Common myeloid progenitor, CD34-positive (primary cell): ENCODE results near the gene RNASEH1.
"Not testable (repeated sequence)": the region's sequence is repeated elsewhere in the genome, so short reads cannot be mapped to it uniquely, and the experiment has no call there.

ENCODE experiments used
- CTCF ChIA-PET: fragments of 350-600 bp; sonication (Branson Sonifier 250); formaldehyde crosslinking; loops from one replicate; lab custom pipeline; 2021; ENCODE audit warnings: antibody characterized with exemption; lab: Charles Lee
- POLR2A ChIA-PET: fragments of 350-600 bp; sonication (Branson Sonifier 250); formaldehyde crosslinking; loops from one replicate; lab custom pipeline; 2021; ENCODE audit warnings: antibody characterized with exemption; lab: Charles Lee
- DNase-seq, 3 donors: peaks; one replicate each; pipeline versions ENCODE4 v3.0.0 to v3.0.0-alpha.2; 2013
- H3K27ac ChIP-seq, 2 experiments: 1 replicate in 1 of 2; 2 replicates in 1 of 2; pipeline ENCODE4 v1.7.0; 2013; ENCODE audit warnings: inconsistent platforms in 2 of 2, low read length in 2 of 2, mild to moderate bottlenecking in 2 of 2, low read depth in 1 of 2, moderate library complexity in 1 of 2; ENCODE audit not compliant: severe bottlenecking in 2 of 2, insufficient read depth in 1 of 2, poor library complexity in 1 of 2
- H3K27me3 ChIP-seq, 5 experiments: replicated peaks in 2 of 5; 1 replicate in 3 of 5; 2 replicates in 2 of 5; pipeline versions ENCODE4 v1.6.1 to v1.7.0; 2013; ENCODE audit warnings: low read length in 4 of 5, mild to moderate bottlenecking in 2 of 5, moderate library complexity in 2 of 5, inconsistent platforms in 1 of 5; ENCODE audit not compliant: insufficient read depth in 5 of 5, control insufficient read depth in 4 of 5
- H3K36me3 ChIP-seq, 4 experiments: 1 replicate in 2 of 4; 2 replicates in 2 of 4; pipeline versions ENCODE4 v1.6.1 to v1.7.0; 2013; ENCODE audit warnings: low read length in 3 of 4, control low read depth in 1 of 4, mild to moderate bottlenecking in 1 of 4; ENCODE audit not compliant: control insufficient read depth in 4 of 4, insufficient read depth in 4 of 4
- H3K4me1 ChIP-seq, 4 experiments: 1 replicate in 3 of 4; 2 replicates in 1 of 4; pipeline versions ENCODE4 v1.6.1 to v1.7.1; 2013; ENCODE audit warnings: low read length in 3 of 4, mild to moderate bottlenecking in 3 of 4, control low read depth in 1 of 4, inconsistent platforms in 1 of 4, moderate library complexity in 1 of 4; ENCODE audit not compliant: control insufficient read depth in 4 of 4, insufficient read depth in 4 of 4; ENCODE audit errors: control extremely low read depth in 1 of 4
- H3K4me3 ChIP-seq, 7 experiments: 1 replicate in 4 of 7; 2 replicates in 3 of 7; pipeline versions ENCODE4 v1.5.1 to v1.7.0; 2013; ENCODE audit warnings: mild to moderate bottlenecking in 7 of 7, low read length in 6 of 7, moderate library complexity in 6 of 7, inconsistent platforms in 2 of 7, low read depth in 2 of 7, control low read depth in 1 of 7; ENCODE audit not compliant: insufficient read depth in 4 of 7, control insufficient read depth in 1 of 7; ENCODE audit errors: extremely low read depth in 1 of 7
- H3K9me3 ChIP-seq, 5 experiments: 1 replicate in 4 of 5; 2 replicates in 1 of 5; pipeline versions ENCODE4 v1.6.1 to v1.7.1; 2013; ENCODE audit warnings: low read length in 4 of 5, mild to moderate bottlenecking in 2 of 5, inconsistent platforms in 1 of 5, low read depth in 1 of 5, moderate library complexity in 1 of 5; ENCODE audit not compliant: control insufficient read depth in 4 of 5, insufficient read depth in 2 of 5; ENCODE audit errors: control extremely low read depth in 1 of 5
- WGBS: methylation state at CpG from one replicate; pipeline ENCODE4 v1.1.5; 2013; ENCODE audit not compliant: insufficient coverage; 5-methylcytosine and 5-hydroxymethylcytosine counted together

The RNASEH1 gene

GRCh38 chr2:3572620-3573019 lies 14.5 kb upstream of the RNASEH1 start:
- ChIA-PET CTCF (interaction anchor here (0.6 to 1.1 kb wide), 3 partner anchors 14 to 63 kb away, joined by 3 to 4 read pairs (median 3); partner anchors contain the start of gene RNASEH1), POLR2A (no interaction called here)
- Histone ChIP-seq H3K27ac (no peak overlapping the region), H3K4me1 (peaks cover 0 to 22% (median 16%) of the 10 kb centered on the region in 4 experiments), H3K36me3 (peaks cover 0 to 16% (median 5%) of the 10 kb centered on the region in 4 experiments), H3K27me3 (no peaks in the 10 kb centered on the region), H3K9me3 (no peaks in the 10 kb centered on the region), H3K4me3 (no peak overlapping the region)
- no peak for DNase-seq
- 100% methylated on average over 1 of the region's 2 CpGs for WGBS

DNA sequence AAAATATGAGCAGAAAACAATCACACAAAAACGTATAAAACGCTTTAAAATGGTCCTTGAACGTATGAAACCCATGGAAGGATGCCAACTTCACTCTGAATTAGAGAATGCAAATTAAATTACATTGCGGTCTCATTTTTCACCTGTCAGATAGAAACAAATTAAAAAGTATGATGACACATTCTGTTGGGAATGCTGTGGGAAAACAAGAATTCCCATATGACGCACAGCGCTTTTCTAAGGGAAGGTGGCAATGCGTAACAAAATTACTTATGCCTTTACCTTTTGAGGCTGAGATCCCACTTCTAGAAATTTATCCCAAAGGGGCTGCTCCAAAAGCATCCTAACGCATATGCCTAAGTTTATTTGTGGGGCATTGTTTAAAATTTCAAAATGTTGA lies 13.2 kb upstream of the RNASEH1 start:
- H3K4me3 ChIP-seq = no peak overlapping the region
- H3K27me3 ChIP-seq = no peaks in the 10 kb centered on the region
- H3K9me3 ChIP-seq = no peaks in the 10 kb centered on the region
- no peak for DNase-seq
- peaks cover 0 to 11% (median 6%) of the 10 kb centered on the region in 4 experiments for H3K4me1 ChIP-seq
- no peak overlapping the region for H3K27ac ChIP-seq
- H3K36me3 ChIP-seq = peaks cover 0 to 4% (median 0%) of the 10 kb centered on the region in 4 experiments
- CTCF ChIA-PET = no interaction called here
- WGBS = 93% methylated on average over 7 of the region's 8 CpGs
- POLR2A ChIA-PET = no interaction called here

DNA sequence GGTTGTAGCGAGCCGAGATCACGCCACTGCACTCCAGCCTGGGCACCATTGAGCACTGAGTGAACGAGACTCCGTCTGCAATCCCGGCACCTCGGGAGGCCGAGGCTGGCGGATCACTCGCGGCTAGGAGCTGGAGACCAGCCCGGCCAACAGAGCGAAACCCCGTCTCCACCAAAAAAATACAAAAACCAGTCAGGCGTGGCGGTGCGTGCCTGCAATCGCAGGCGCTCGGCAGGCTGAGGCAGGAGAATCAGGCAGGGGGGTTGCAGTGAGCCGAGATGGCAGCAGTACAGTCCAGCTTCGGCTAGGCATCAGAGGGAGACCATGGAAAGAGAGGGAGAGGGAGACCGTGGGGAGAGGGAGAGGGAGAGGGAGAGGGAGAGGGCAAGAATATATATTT lies 11.5 kb upstream of the RNASEH1 start:
- H3K9me3 ChIP-seq, H3K36me3 ChIP-seq, H3K4me3 ChIP-seq, H3K4me1 ChIP-seq, CTCF ChIA-PET, DNase-seq, POLR2A ChIA-PET, H3K27ac ChIP-seq, H3K27me3 ChIP-seq: not testable (repeated sequence)
- WGBS = 100% methylated on average over 7 of the region's 23 CpGs

DNA sequence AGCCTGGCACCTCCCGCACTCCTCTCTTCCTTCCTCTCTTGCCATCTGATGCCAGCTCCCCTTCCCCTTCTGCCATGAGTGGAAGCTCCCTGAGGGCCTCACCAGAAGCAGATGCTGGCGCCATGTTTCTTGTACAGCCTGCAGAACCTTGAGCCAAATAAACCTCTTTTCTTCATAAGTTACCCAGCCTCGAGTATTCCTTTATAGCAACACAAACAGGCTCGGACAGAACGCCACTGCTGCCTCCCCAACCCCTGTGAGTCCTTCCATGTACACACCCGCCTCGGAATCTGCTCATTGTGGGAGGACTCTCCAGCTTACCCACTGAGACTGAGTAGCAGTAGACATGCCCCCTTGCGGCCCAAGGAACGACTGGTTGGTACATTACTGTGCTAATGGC lies 8.7 kb upstream of the RNASEH1 start:
- H3K4me3 ChIP-seq = no peak overlapping the region
- CTCF ChIA-PET = no interaction called here
- no peak for DNase-seq
- H3K27ac ChIP-seq = no peak overlapping the region
- no peaks in the 10 kb centered on the region for H3K4me1 ChIP-seq
- H3K27me3 ChIP-seq = no peaks in the 10 kb centered on the region
- POLR2A ChIA-PET = no interaction called here
- peaks cover 0 to 6% (median 0%) of the 10 kb centered on the region in 4 experiments for H3K36me3 ChIP-seq
- no peaks in the 10 kb centered on the region for H3K9me3 ChIP-seq
- 96% methylated on average over 8 of the region's 9 CpGs for WGBS

GRCh38 chr2:3565117-3565516 lies 7.0 kb upstream of the RNASEH1 start:
- Histone ChIP-seq H3K4me1 (no peaks in the 10 kb centered on the region), H3K27me3 (no peaks in the 10 kb centered on the region), H3K4me3 (no peak overlapping the region), H3K27ac (no peak overlapping the region), H3K36me3 (peaks cover 0 to 6% (median 0%) of the 10 kb centered on the region in 4 experiments), H3K9me3 (no peaks in the 10 kb centered on the region)
- ChIA-PET CTCF (interaction anchor here (0.6 to 1.1 kb wide), 2 partner anchors 14 to 83 kb away, joined by 3 read pairs; no protein-coding TSS in a partner anchor), POLR2A (no interaction called here)
- 72% methylated on average over 4 of the region's 6 CpGs for WGBS
- no peak for DNase-seq

DNA sequence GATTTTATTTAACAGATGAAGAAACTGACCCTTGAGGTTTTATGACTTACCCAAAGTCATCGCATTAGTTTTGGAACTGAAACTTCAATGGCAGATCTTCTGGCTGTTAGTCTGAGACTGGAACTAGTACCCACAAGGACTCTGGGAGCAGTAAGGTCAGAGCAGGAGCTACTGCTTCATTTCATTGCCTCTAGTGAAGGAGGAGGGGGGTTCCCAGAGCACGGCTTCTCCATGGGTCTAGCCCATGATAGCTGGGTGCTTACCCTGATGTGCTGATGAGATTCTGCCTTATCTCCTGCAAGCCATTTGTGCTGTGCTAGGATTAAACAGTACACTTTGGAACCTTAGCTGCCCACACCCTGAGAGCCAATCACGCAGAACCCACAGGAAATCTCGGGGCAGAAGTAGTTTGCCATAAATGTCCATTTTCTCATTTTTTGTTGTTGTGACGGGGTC lies 5.4 kb upstream of the RNASEH1 start:
- H3K27ac ChIP-seq = no peak overlapping the region

GRCh38 chr2:3557639-3558204 lies 411 bp downstream of the RNASEH1 start:
- DNase-seq = peak in 2 of 3 donors; percentile 52 to 58
- CTCF ChIA-PET = interaction anchor here (0.8 to 1.4 kb wide), 4 partner anchors 15 to 133 kb away, joined by 3 read pairs; no protein-coding TSS in a partner anchor
- peaks cover 6 to 21% (median 17%) of the 10 kb centered on the region in 4 experiments for H3K4me1 ChIP-seq
- no peaks in the 10 kb centered on the region for H3K27me3 ChIP-seq
- peak overlapping the region; percentile 84 to 95 for H3K27ac ChIP-seq
- POLR2A ChIA-PET = interaction anchor here (0.6 to 2.5 kb wide), 5 partner anchors 17 to 179 kb away, joined by 3 to 15 read pairs (median 3); partner anchors contain the start of genes RPS7 and TRAPPC12
- H3K36me3 ChIP-seq = peaks cover 4 to 37% (median 26%) of the 10 kb centered on the region in 4 experiments
- WGBS = 0% methylated on average over 38 of the region's 40 CpGs
- H3K9me3 ChIP-seq = no peaks in the 10 kb centered on the region
- peak overlapping the region; percentile 83 to 96 (median 91) for H3K4me3 ChIP-seq

More for the DNA sequence above, 5.4 kb upstream of the RNASEH1 start:
- CTCF ChIA-PET = interaction anchor here (0.7 to 1.6 kb wide), 3 partner anchors 10 to 47 kb away, joined by 3 to 4 read pairs (median 3); no protein-coding TSS in a partner anchor
- 88% methylated on average over 5 of the region's 5 CpGs for whole genome bisulfite sequencing
- peaks cover 0 to 6% (median 0%) of the 10 kb centered on the region in 4 experiments for H3K36me3 ChIP-seq
- no peaks in the 10 kb centered on the region for H3K27me3 ChIP-seq
- no peak overlapping the region for H3K4me3 ChIP-seq
- no peaks in the 10 kb centered on the region for H3K9me3 ChIP-seq
- POLR2A ChIA-PET = no interaction called here
- DNase-seq = peak in 1 of 3 donors; percentile 27
- H3K4me1 ChIP-seq = peaks cover 0 to 10% (median 8%) of the 10 kb centered on the region in 4 experiments
